Thyroid gland (tissue), 4 donors: ENCODE results near the gene NLGN1. TPM values are rescaled to one million over a fixed set of nuclear protein-coding genes. Genes with fewer than 3 reads are reported as not detected.

Experiments used
- DNase-seq, 2 donors: peaks; one replicate each; pipeline ENCODE4 v3.0.0-alpha.2; 2019
- H3K27ac ChIP-seq, 3 donors: fragments of 200-600 bp; sonication (generic); 1 replicate in 2 of 3; 2 replicates in 1 of 3; pipeline ENCODE4 v1.5.1; 2016 to 2019; ENCODE audit warnings: mild to moderate bottlenecking in 1 of 3, moderate library complexity in 1 of 3
- H3K27me3 ChIP-seq: fragments of 200-600 bp; sonication (generic); one replicate; pipeline ENCODE4 v1.5.1; 2019
- H3K36me3 ChIP-seq, 2 donors: fragments of 200-600 bp; sonication (generic); one replicate each; pipeline ENCODE4 v1.5.1; 2016 to 2019
- H3K4me1 ChIP-seq, 2 donors: fragments of 200-600 bp; sonication (generic); one replicate each; pipeline ENCODE4 v1.5.1; 2017 to 2019
- H3K4me3 ChIP-seq, 3 donors: fragments of 200-600 bp; sonication (generic); replicated peaks in 1 of 3; 1 replicate in 2 of 3; 2 replicates in 1 of 3; pipeline ENCODE4 v1.5.1; 2016; ENCODE audit warnings: mild to moderate bottlenecking in 1 of 3
- H3K9me3 ChIP-seq: fragments of 200-600 bp; sonication (generic); one replicate; pipeline ENCODE4 v1.5.1; 2017
- POLR2A ChIP-seq, 2 donors: fragments of 450-650 bp; IDR thresholded peaks; one replicate each; pipeline ENCODE4 v1.6.1; 2017; ENCODE audit warnings: antibody characterized with exemption in 2 of 2, mild to moderate bottlenecking in 2 of 2, moderate library complexity in 1 of 2
- WGBS, 2 donors: methylation state at CpG; one replicate each; pipeline ENCODE4 v1.1.5; 2017; 5-methylcytosine and 5-hydroxymethylcytosine counted together
- intact Hi-C: fragments of 100-400 bp; cut with DNase I; formaldehyde crosslinking; loops from one replicate; pipeline ENCODE4 v1.15.1; 2023
- total RNA-seq, 4 donors: library from RNA; depleted of rRNA; stranded (reverse); fragments of >200 nt; gene quantifications; one replicate each; pipeline ENCODE4 v1.2.3, GENCODE V29; 2016
- TF ChIP-seq, protein P1 (sequence below), 6 experiments: fragments of 200-600 bp in 3 of 6; fragments of 450-650 bp in 3 of 6; sonication (generic) in 3 of 6; IDR thresholded peaks; one replicate each; pipeline ENCODE4 v1.5.1; 2016 to 2019; ENCODE audit warnings: antibody characterized with exemption in 6 of 6, mild to moderate bottlenecking in 2 of 6, inconsistent platforms in 1 of 6, moderate library complexity in 1 of 6

The NLGN1 gene
- total RNA-seq, 4 donors from 2014 or later = 2.4 to 13.9 (median 2.9) TPM

DNA sequence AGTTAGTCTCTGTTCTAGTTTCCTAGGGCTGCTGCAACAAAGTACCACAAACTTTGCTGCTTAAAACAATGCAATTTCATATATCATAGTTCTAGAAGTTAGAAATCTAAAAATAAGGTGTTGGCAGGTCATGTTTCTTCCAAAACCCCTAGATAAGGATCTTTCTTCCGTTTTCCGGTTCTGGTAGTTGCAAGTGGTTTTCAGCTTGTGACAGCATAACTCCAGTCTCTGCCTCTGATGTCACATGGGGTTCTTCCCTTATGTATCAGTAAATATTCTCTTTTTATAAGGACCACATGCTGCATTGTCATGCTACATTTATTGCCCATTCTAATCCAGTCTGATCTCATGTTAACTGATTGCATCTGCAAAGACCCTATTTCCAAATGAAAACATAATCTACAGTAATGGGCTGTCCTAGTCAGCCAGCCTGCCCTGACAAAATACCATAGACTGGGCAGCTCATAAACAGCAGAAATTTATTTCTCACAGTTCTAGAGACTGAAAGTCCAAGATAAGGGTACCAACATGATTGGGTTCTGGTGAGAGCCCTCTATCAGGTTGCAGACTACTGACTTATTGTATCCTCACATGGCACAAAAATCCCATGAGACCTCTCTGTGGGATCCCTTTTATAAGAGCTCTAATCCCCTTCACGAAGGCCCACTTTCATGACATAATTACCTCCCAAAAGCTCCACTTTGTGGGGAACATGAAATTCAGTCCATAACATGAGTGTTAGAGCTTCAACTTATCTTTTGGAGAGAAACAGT is 819.6 kb downstream of the NLGN1 start:
- no peaks in the 10 kb centered on the region for H3K27me3 ChIP-seq
- no peaks in the 10 kb centered on the region for H3K36me3 ChIP-seq
- no peaks in the 10 kb centered on the region for H3K4me1 ChIP-seq
- no peaks in the 10 kb centered on the region for H3K9me3 ChIP-seq
- DNase-seq = no peak
- WGBS, 2 donors = 84 to 87% methylated on average over 3 of the region's 3 CpGs
- intact Hi-C loops = no loop called here
- no peak overlapping the region for H3K4me3 ChIP-seq
- H3K27ac ChIP-seq = no peak overlapping the region
- TF ChIP-seq POLR2A (IDR thresholded peaks at IDR 0.05) = no peak
- TF ChIP-seq, protein P1, sequence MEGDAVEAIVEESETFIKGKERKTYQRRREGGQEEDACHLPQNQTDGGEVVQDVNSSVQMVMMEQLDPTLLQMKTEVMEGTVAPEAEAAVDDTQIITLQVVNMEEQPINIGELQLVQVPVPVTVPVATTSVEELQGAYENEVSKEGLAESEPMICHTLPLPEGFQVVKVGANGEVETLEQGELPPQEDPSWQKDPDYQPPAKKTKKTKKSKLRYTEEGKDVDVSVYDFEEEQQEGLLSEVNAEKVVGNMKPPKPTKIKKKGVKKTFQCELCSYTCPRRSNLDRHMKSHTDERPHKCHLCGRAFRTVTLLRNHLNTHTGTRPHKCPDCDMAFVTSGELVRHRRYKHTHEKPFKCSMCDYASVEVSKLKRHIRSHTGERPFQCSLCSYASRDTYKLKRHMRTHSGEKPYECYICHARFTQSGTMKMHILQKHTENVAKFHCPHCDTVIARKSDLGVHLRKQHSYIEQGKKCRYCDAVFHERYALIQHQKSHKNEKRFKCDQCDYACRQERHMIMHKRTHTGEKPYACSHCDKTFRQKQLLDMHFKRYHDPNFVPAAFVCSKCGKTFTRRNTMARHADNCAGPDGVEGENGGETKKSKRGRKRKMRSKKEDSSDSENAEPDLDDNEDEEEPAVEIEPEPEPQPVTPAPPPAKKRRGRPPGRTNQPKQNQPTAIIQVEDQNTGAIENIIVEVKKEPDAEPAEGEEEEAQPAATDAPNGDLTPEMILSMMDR (IDR thresholded peaks at IDR 0.05) = no peak

DNA sequence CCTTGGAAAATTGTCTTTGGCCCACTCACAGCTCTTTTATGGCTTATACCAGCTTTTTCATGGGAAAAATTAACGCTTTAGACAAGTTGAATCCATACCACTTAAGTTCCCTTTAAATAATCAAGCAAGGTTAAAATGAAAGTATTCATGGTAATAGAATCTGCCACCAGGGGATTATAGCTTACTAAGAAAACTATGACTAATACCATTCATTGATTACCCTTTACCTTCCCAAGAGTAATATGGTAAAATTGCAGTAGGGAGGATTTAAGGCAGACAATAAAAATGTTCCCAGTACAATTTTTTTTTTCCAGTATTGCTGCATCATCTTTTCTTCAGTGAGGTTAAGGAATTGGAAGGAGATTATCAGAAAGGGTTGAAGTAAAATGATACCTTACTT is 820.5 kb downstream of the NLGN1 start:
- TF ChIP-seq, protein P1 (IDR thresholded peaks at IDR 0.05) = no peak
- TF ChIP-seq POLR2A (IDR thresholded peaks at IDR 0.05) = no peak
- no peak overlapping the region for H3K27ac ChIP-seq
- 98 to 100% methylated on average over 1 of the region's 1 CpG for WGBS, 2 donors
- no peaks in the 10 kb centered on the region for H3K9me3 ChIP-seq
- no peaks in the 10 kb centered on the region for H3K36me3 ChIP-seq
- no peaks in the 10 kb centered on the region for H3K27me3 ChIP-seq
- H3K4me1 ChIP-seq = no peaks in the 10 kb centered on the region
- H3K4me3 ChIP-seq = no peak overlapping the region
- DNase-seq = no peak
- intact Hi-C loops = no loop called here

DNA sequence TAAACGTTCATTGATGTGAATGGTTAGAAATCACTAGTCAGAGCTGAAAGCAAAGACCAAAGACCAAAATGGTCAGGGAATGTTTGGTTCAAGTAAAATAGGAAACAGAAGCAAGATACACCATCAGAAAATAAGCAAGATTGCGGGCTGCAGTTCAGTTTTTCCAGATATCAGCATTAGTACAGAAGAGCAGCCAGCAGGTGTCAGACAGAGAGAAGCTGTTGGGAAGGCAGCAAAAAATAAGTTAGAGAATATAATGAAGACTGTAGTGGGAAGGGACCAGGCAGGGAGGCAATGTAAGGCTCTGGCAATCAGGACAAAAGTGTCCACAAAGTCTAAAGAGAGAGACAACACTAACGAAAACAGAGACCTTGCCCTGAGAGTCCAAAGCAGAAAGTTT is 822.2 kb downstream of the NLGN1 start:
- Histone ChIP-seq H3K4me3 (no peak overlapping the region), H3K27me3 (no peaks in the 10 kb centered on the region), H3K4me1 (no peaks in the 10 kb centered on the region), H3K27ac (no peak overlapping the region), H3K36me3 (no peaks in the 10 kb centered on the region), H3K9me3 (no peaks in the 10 kb centered on the region)
- TF ChIP-seq, protein P1 (IDR thresholded peaks at IDR 0.05) = no peak
- no peak for TF ChIP-seq POLR2A (IDR thresholded peaks at IDR 0.05)
- intact Hi-C loops = no loop called here
- no peak for DNase-seq
- 70 to 73% methylated on average over 3 of the region's 3 CpGs for WGBS, 2 donors

DNA sequence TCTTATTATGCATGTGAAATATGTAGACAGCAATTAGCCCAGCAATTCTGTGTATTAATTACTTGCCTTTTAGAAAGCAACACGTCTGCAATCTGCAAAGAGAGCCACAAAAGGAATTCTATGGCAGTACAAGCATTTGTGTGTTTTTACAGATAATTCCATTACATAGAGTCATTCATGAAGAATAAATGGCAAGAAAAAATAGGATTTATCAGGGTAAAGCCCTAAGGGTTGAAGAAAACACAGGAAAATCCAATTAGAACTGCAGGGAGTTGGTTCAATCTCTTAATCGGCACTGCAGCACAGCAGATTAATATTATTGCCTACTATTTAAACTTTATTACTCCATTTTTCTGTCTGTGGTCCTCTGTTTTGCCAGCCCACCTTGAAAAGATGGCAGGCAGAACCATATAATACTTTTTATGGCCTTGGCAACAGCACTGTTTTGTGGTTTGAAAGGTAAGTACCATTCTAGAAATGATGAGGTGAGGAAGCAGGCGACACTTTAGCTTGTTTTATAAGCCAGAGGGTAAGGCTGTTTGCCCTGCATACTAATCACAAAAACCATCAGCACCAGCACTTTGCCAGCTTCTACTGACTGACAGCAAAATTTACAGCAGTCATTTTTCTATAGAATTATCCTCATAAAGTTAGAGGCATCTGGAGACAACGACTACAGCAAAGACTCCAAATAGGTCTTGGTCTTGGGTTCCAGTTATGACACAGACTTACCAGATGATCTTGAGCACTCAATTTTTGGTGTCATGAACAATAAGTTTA is 823.4 kb downstream of the NLGN1 start:
- no peaks in the 10 kb centered on the region for H3K36me3 ChIP-seq
- intact Hi-C loops = no loop called here
- TF ChIP-seq, protein P1 (IDR thresholded peaks at IDR 0.05) = no peak
- TF ChIP-seq POLR2A (IDR thresholded peaks at IDR 0.05) = no peak
- no peak overlapping the region for H3K4me3 ChIP-seq
- WGBS, 2 donors = 72 to 76% methylated on average over 4 of the region's 4 CpGs
- no peaks in the 10 kb centered on the region for H3K9me3 ChIP-seq
- H3K27me3 ChIP-seq = no peaks in the 10 kb centered on the region
- H3K27ac ChIP-seq = no peak overlapping the region
- no peak for DNase-seq
- H3K4me1 ChIP-seq = no peaks in the 10 kb centered on the region

DNA sequence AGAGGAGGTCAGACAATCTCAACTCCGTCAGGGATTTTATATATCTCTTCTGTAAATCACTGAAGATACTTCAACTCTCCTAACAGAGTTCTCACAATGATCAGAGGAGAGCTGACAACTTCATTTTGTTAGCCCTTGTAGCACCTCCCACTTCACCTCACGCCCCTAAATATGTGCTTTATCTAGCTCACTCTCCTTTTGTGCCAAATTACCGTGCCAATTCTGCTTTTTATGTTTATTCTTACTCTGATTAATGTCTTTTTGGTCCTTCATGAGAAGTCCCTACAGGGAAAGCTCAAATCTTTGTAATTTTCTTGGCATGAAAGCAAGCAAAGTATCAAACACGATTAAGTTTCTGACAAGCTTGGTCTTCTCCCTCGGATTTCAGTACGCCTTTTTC is 825.5 kb downstream of the NLGN1 start:
- no peaks in the 10 kb centered on the region for H3K4me1 ChIP-seq
- H3K27me3 ChIP-seq = no peaks in the 10 kb centered on the region
- H3K27ac ChIP-seq = no peak overlapping the region
- TF ChIP-seq, protein P1 (IDR thresholded peaks at IDR 0.05) = no peak
- intact Hi-C loops = no loop called here
- no peak for DNase-seq
- no peak overlapping the region for H3K4me3 ChIP-seq
- 59 to 68% methylated on average over 6 of the region's 6 CpGs for WGBS, 2 donors
- H3K36me3 ChIP-seq = no peaks in the 10 kb centered on the region
- H3K9me3 ChIP-seq = no peaks in the 10 kb centered on the region
